HCT116 (cell line): Measurements from ENCODE around the gene WDFY2. TPM values are rescaled to one million over a fixed set of nuclear protein-coding genes. Genes with fewer than 3 reads are reported as not detected.

ENCODE experiments used
- ATAC-seq: fragments of 200-7000 bp; cut with Tn5 transposase; 2 replicates; pipeline ENCODE4 v1.9.1; 2020; ENCODE audit warnings: mild to moderate bottlenecking, moderate library complexity
- BruUV-seq: library from RNA; stranded (reverse); fragments of 400-500 nt; replicated peaks from 2 replicates; lab custom pipeline; 2021; lab: Mats Ljungman, UMichigan
- CTCF ChIA-PET: fragments of 300-600 bp; sonication (Branson Sonifier 250); formaldehyde crosslinking; loops from one replicate; lab custom pipeline; 2021; ENCODE audit warnings: antibody characterized with exemption; lab: Charles Lee
- POLR2A ChIA-PET: fragments of 300-600, 350-600 bp; sonication (Branson Sonifier 250); formaldehyde crosslinking; loops from one replicate; lab custom pipeline; 2021; ENCODE audit warnings: antibody characterized with exemption; lab: Charles Lee
- RAD21 ChIA-PET, 2 experiments: fragments of 300-600 bp; sonication (Branson Sonifier 250); formaldehyde crosslinking; loops; one replicate each; lab custom pipeline; 2023; ENCODE audit warnings: low total read pairs in 2 of 2; ENCODE audit not compliant: uncharacterized antibody in 2 of 2, unreplicated experiment in 2 of 2, low non-redundant PET in 1 of 2; lab: Charles Lee
- DNase-seq: peaks from one replicate; pipeline ENCODE4 v3.0.0-alpha.2; 2010; ENCODE audit warnings: low read depth, low spot score
- H2AFZ ChIP-seq: fragments of 200-600 bp; shearing (Covaris generic), sonication (generic); 2 replicates; pipeline ENCODE4 v1.6.1; 2017; ENCODE audit warnings: low read depth, mixed run types, mixed read lengths, antibody characterized with exemption, low read length; ENCODE audit not compliant: poor library complexity, severe bottlenecking
- H3K27ac ChIP-seq: 2 replicates; pipeline ENCODE4 v1.5.1; 2012; ENCODE audit warnings: low read depth, low read length
- H3K27me3 ChIP-seq: fragments of 200-600 bp; sonication (generic); 2 replicates; pipeline ENCODE4 v1.6.1; 2016; ENCODE audit warnings: mixed run types, low read length, mixed read lengths; ENCODE audit not compliant: insufficient read depth
- H3K36me3 ChIP-seq, 2 experiments: fragments of 200-500 bp in 1 of 2; fragments of 200-600 bp in 1 of 2; sonication (Bioruptor generic) in 1 of 2; sonication (generic) in 1 of 2; 2 replicates each; pipeline versions ENCODE4 v1.5.1 to v1.6.1; 2014 to 2016; ENCODE audit warnings: low read length in 2 of 2, inconsistent platforms in 1 of 2, mixed read lengths in 1 of 2, mixed run types in 1 of 2; ENCODE audit not compliant: insufficient read depth in 2 of 2, control insufficient read depth in 1 of 2
- H3K4me1 ChIP-seq, 2 experiments: fragments of 200-600 bp in 1 of 2; sonication (generic) in 1 of 2; 2 replicates each; pipeline versions ENCODE4 v1.5.1 to v1.6.1; 2012 to 2017; ENCODE audit warnings: low read length in 2 of 2, inconsistent platforms in 1 of 2, mild to moderate bottlenecking in 1 of 2, mixed read lengths in 1 of 2, mixed run types in 1 of 2, moderate library complexity in 1 of 2; ENCODE audit not compliant: insufficient read depth in 2 of 2, control insufficient read depth in 1 of 2
- H3K4me2 ChIP-seq: fragments of 200-600 bp; sonication (generic); 2 replicates; pipeline ENCODE4 v1.6.1; 2017; ENCODE audit warnings: mixed run types, low read length, mixed read lengths
- H3K4me3 ChIP-seq, 2 experiments: fragments of 200-600 bp in 1 of 2; sonication (generic) in 1 of 2; replicated peaks in 1 of 2; 2 replicates each; pipeline ENCODE4 v1.5.1; 2011 to 2016; ENCODE audit warnings: low read length in 2 of 2, control low read depth in 1 of 2, low read depth in 1 of 2, mild to moderate bottlenecking in 1 of 2, mixed read lengths in 1 of 2, mixed run types in 1 of 2
- H3K79me2 ChIP-seq: fragments of 200-600 bp; sonication (generic); 2 replicates; pipeline ENCODE4 v1.6.1; 2017; ENCODE audit warnings: mild to moderate bottlenecking, mixed run types, low read length, moderate library complexity, mixed read lengths; ENCODE audit not compliant: insufficient read depth
- H3K9ac ChIP-seq: fragments of 200-600 bp; sonication (generic); 2 replicates; pipeline ENCODE4 v1.6.1; 2016; ENCODE audit warnings: low read length, mixed read lengths
- H3K9me2 ChIP-seq: fragments of 200-600 bp; sonication (generic), shearing (Covaris generic); 2 replicates; pipeline ENCODE4 v1.6.1; 2017; ENCODE audit warnings: mixed run types, mild to moderate bottlenecking, moderate library complexity; ENCODE audit not compliant: insufficient read depth
- H3K9me3 ChIP-seq, 2 experiments: fragments of 200-500 bp in 1 of 2; fragments of 200-600 bp in 1 of 2; sonication (Bioruptor generic) in 1 of 2; sonication (generic) in 1 of 2; 2 replicates each; pipeline ENCODE4 v1.6.1; 2014 to 2017; ENCODE audit warnings: low read length in 2 of 2, mixed read lengths in 2 of 2, inconsistent platforms in 1 of 2, low read depth in 1 of 2, mild to moderate bottlenecking in 1 of 2, mixed run types in 1 of 2, moderate library complexity in 1 of 2; ENCODE audit not compliant: control insufficient read depth in 1 of 2, insufficient read depth in 1 of 2
- H4K20me1 ChIP-seq: fragments of 200-600 bp; sonication (generic), shearing (Covaris generic); 2 replicates; pipeline ENCODE4 v1.6.1; 2017; ENCODE audit warnings: mixed run types, mild to moderate bottlenecking, moderate library complexity; ENCODE audit not compliant: insufficient read depth
- ATF3 ChIP-seq: IDR thresholded peaks from 2 replicates; pipeline ENCODE4 v1.6.1; 2012
- CBX3 ChIP-seq: IDR thresholded peaks from 2 replicates; pipeline ENCODE4 v1.6.1; 2012; ENCODE audit warnings: low read depth
- CEBPB ChIP-seq: IDR thresholded peaks from 2 replicates; pipeline ENCODE4 v1.6.1; 2012; ENCODE audit warnings: low read depth
- CTCF ChIP-seq, 3 experiments: fragments of 200-600 bp in 1 of 3; sonication (generic) in 1 of 3; IDR thresholded peaks in 2 of 3; conservative IDR thresholded peaks in 1 of 3; 2 replicates each; pipeline ENCODE4 v1.5.1; 2012 to 2017; ENCODE audit warnings: low read depth in 2 of 3, low read length in 2 of 3, antibody characterized with exemption in 1 of 3, borderline replicate concordance in 1 of 3, control low read depth in 1 of 3, mild to moderate bottlenecking in 1 of 3, mixed read lengths in 1 of 3, mixed run types in 1 of 3, moderate library complexity in 1 of 3; ENCODE audit not compliant: insufficient read depth in 1 of 3
- ELF1 ChIP-seq: IDR thresholded peaks from 2 replicates; pipeline ENCODE4 v1.6.1; 2012; ENCODE audit warnings: low read depth, borderline replicate concordance
- EZH2phosphoT487 ChIP-seq: fragments of 200-600 bp; IDR thresholded peaks from 2 replicates; pipeline ENCODE4 v1.6.1; 2018; ENCODE audit warnings: antibody characterized with exemption, borderline replicate concordance
- FOSL1 ChIP-seq: IDR thresholded peaks from 2 replicates; pipeline ENCODE4 v1.6.1; 2012; ENCODE audit warnings: low read depth
- POLR2A ChIP-seq: IDR thresholded peaks from 2 replicates; pipeline ENCODE4 v1.7.0; 2011; ENCODE audit warnings: borderline replicate concordance; ENCODE audit not compliant: insufficient read depth, insufficient read length; ENCODE audit errors: extremely low read depth
- SIN3A ChIP-seq: IDR thresholded peaks from 2 replicates; pipeline ENCODE4 v1.6.1; 2012; ENCODE audit warnings: low read depth
- TCF7L2 ChIP-seq: IDR thresholded peaks from 2 replicates; pipeline ENCODE4 v1.7.0; 2011; ENCODE audit warnings: borderline replicate concordance, inconsistent platforms; ENCODE audit not compliant: insufficient read depth, insufficient read length; ENCODE audit errors: extremely low read depth
- YY1 ChIP-seq: IDR thresholded peaks from 2 replicates; pipeline ENCODE4 v1.6.1; 2011; ENCODE audit warnings: low read length, low read depth, moderate library complexity, mild to moderate bottlenecking; ENCODE audit not compliant: insufficient replicate concordance; ENCODE audit errors: extremely low read depth
- ZFX ChIP-seq: fragments of 450-650 bp; IDR thresholded peaks from 2 replicates; pipeline ENCODE4 v1.6.1; 2017
- ZNF274 ChIP-seq: fragments of 200-500 bp; sonication (Bioruptor generic); IDR thresholded peaks from 2 replicates; pipeline ENCODE4 v1.6.1; 2014; ENCODE audit warnings: mild to moderate bottlenecking, low read depth, low read length, inconsistent platforms
- intact Hi-C: fragments of 100-400 bp; cut with micrococcal nuclease; formaldehyde crosslinking; loops from 2 replicates; pipeline ENCODE4 v1.10.0; 2022
- total RNA-seq: library from RNA; stranded (reverse); gene quantifications from one replicate; pipeline ENCODE4 v1.2.1, GENCODE V29; 2021; ENCODE audit not compliant: unreplicated experiment
- TF ChIP-seq, protein P1 (sequence below): IDR thresholded peaks from 2 replicates; pipeline ENCODE4 v1.6.1; 2012; ENCODE audit warnings: low read depth

WDFY2 gene
- total RNA-seq, 1 experiment from 2014 or later: 6.1 TPM

DNA sequence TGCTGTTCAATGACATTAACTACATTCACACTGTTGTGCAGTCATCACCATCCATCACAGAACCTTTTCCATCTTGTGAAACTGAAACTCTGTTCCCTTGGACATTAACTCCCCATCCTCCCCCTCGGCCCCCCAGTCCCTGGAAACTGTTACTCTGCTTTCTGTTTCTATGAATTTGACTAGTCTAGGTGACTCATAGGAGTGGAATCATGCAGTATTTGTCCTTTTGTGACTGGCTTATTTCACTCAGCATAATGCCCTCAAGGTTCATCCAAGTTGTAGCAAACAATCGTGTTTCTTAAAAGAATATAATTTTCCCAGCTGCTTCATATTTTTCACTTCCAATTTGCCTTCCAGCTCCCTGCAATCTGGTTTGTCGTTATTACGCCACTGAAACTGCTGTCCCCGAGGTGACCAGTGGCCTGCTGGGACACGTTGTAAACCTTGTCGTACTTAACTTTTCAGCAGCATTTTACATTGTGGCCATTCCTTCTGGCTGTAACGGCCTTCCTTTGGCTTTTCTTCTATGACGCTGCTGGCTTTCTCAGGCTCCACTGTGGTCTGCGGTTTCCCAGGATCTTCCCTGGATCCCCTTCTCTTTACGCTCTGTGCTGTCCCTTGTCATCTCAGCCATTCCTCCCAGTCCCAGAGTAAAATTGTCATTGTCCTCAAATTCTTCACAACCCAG is 145.7 kb downstream of the WDFY2 start:
- no peak overlapping the region for H3K9ac ChIP-seq
- DNase-seq (no peak), ATAC-seq (no peak)
- no peaks in the 10 kb centered on the region for H3K27me3 ChIP-seq
- H3K4me2 ChIP-seq: no peak overlapping the region
- ChIA-PET RAD21 (no interaction called here), POLR2A (no interaction called here), CTCF (no interaction called here)
- no peaks in the 10 kb centered on the region for H3K36me3 ChIP-seq
- intact Hi-C loops: no loop called here
- no peaks in the 10 kb centered on the region for H4K20me1 ChIP-seq
- TF ChIP-seq YY1 (no peak), ATF3 (no peak), CBX3 (no peak), ZNF274 (no peak), ELF1 (no peak), SIN3A (no peak), FOSL1 (no peak), POLR2A (no peak), CTCF (IDR thresholded peaks at IDR 0.05 in 2 of 3, conservative IDR thresholded peaks at IDR 0.05 in 1 of 3; ENCODE audit: borderline replicate concordance in 1 of 3, insufficient read depth in 1 of 3, low read depth in 2 of 3, low read length in 2 of 3) (no peak), EZH2phosphoT487 (no peak), TCF7L2 (no peak), ZFX (no peak), CEBPB (no peak)
- TF ChIP-seq, protein P1, sequence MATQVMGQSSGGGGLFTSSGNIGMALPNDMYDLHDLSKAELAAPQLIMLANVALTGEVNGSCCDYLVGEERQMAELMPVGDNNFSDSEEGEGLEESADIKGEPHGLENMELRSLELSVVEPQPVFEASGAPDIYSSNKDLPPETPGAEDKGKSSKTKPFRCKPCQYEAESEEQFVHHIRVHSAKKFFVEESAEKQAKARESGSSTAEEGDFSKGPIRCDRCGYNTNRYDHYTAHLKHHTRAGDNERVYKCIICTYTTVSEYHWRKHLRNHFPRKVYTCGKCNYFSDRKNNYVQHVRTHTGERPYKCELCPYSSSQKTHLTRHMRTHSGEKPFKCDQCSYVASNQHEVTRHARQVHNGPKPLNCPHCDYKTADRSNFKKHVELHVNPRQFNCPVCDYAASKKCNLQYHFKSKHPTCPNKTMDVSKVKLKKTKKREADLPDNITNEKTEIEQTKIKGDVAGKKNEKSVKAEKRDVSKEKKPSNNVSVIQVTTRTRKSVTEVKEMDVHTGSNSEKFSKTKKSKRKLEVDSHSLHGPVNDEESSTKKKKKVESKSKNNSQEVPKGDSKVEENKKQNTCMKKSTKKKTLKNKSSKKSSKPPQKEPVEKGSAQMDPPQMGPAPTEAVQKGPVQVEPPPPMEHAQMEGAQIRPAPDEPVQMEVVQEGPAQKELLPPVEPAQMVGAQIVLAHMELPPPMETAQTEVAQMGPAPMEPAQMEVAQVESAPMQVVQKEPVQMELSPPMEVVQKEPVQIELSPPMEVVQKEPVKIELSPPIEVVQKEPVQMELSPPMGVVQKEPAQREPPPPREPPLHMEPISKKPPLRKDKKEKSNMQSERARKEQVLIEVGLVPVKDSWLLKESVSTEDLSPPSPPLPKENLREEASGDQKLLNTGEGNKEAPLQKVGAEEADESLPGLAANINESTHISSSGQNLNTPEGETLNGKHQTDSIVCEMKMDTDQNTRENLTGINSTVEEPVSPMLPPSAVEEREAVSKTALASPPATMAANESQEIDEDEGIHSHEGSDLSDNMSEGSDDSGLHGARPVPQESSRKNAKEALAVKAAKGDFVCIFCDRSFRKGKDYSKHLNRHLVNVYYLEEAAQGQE: no peak
- H3K9me3 ChIP-seq: no peaks in the 10 kb centered on the region
- H3K79me2 ChIP-seq: no peaks in the 10 kb centered on the region
- 0 out of 4 replicates have a peak, but pooled peaks cover 0 to 4% of the 10 kb centered on the region in 2 experiments for H3K4me1 ChIP-seq
- no peak overlapping the region for H3K4me3 ChIP-seq
- H3K27ac ChIP-seq: no peak overlapping the region
- no TSS peak for BruUV-seq
- H3K9me2 ChIP-seq: no peaks in the 10 kb centered on the region
- no peak overlapping the region for H2AFZ ChIP-seq
